Measurements from ENCODE around the gene ALCAM.

The ALCAM gene

DNA sequence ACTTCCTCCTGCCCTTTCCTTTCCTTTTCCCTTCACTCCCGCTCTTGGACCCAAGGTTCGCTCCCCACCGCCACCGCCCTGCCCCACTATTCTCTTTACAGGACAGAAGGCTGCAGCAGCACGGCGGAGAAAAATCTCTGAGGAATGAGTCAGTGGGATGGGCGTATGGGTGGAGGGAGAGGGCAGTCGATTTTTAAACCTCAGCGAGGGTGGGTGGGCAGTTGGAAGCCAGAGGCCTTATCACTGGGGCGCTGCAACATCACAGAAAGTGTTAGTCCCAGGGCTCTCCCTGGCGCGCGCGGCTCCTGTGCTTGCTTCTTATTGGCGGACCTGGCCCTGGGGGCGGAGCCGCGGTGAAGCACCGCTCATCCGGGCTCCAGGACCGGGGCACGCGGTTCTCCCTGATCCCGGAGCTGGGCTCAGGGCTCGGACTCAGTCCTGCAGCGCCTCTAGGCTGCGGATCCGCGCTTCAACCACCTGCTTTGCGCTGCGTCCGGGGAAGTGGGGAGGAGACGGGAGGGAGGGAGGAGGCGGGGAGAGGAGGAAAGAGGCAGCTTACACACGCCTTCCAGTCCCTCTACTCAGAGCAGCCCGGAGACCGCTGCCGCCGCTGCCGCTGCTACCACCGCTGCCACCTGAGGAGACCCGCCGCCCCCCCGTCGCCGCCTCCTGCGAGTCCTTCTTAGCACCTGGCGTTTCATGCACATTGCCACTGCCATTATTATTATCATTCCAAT, at the start of gene ALCAM:
Gene ALCAM, plus strand, starts transcription at position 584 of the 737 bp plus-strand sequence.
- DNase-seq (ENCODE audit: low read depth) = peak; percentile 100

DNA sequence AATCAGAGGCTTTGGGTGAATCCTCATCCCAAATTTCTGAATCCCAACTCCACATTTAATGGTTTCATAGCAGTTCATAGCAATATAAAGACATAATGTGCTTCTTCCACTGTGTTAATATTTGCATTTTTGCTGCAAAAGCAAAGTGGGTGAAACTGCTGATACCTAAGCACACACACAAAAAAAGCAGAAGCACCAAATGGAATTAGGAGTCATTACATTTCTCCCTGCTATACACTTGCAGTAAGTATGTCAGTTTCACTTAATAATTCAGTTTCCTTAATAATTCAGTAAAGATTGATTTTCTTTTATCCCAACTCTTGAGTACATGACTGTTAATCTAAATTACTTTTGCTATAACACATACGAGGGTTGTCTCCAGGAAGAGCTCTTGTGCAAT, 48.9 kb upstream of the ALCAM start:
- no peak for DNase-seq (ENCODE audit: low read depth)

DNA sequence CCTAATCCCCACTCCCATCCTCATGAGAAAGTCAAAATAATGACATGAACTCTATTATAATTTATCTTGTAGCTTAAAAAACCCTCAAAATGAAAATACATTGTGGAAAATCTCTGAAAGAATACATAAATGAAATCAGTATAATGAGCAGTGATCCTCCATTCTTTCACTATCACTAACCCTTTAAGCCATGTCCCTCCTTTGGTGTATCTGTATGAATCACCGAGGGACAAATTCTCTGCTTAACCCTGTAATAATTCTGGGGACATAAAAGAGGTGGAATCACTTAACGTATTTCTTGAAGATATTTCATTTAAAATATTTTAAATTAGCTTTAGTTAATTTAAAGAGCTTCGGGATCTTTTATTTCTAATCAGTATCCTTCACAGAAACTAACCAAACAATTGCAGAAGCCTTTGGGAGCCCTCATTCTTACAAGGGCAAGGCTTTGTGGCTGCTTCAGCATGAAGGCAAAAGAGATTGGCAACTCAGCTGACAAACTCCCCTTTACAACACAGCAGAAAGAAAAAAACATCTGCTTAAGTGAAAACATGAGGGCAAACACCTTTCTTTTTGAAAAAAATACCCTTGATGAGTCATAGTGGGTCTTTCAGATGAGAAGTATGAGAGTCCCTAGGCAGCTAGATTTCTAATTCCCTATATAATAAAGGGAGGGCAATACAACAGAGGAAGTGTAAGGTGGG, 44.0 kb upstream of the ALCAM start:
- peak; percentile 40 for DNase-seq (ENCODE audit: low read depth)

DNA sequence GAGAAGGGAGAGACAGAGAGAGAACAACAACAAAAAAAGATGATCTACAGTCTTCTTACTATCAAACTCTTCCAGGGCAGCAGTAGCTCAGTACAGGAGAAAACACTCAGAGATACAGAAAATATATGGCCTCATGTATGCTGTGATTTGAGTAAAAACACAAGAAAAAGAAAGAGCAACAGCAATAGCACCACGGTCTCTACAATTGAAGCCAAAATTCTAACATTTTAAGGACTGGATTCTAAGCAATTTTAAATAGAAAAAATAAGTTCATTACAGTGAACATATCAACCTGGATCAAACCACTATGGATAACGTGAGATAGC, 43.5 kb upstream of the ALCAM start:
- no peak for DNase-seq (ENCODE audit: low read depth)

- DNase-seq (ENCODE audit: low read depth) = no peak
Observed at GRCh38 chr3:105324951-105325350, 41.8 kb upstream of the ALCAM start.

DNA sequence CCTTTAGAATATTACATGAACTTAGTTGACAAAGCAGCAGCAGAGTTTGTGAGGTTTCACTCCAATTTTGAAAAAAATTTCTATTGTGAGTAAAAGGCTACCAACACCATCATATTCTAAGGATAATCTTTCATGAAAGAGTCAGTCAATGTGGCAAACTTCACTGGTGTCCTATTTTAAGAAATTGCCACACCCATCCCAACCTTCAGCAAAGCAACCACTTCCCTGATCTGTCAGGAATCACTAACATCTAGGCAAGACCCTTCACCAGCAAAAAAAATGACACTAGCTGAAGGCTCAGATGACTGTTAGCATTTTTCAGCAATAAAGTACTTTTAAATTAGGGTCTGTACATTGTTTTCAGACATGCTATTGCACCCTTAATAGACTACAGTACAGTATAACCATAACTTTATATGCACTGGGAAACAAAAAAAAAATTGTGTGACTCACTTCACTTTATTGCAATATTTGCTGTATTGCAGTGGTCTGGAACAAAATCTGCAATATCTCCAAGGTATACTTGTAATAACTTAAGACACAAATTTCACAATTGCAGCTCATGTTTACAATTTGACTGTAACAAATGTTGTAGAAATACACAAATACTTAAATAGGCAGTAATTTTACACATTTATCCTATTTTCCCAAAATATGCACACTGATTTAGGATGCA, 38.9 kb upstream of the ALCAM start:
- DNase-seq (ENCODE audit: low read depth) = peak; percentile 36

GRCh38 chr3:105328338-105328730, 38.4 kb upstream of the ALCAM start:
- no peak for DNase-seq (ENCODE audit: low read depth)

DNA sequence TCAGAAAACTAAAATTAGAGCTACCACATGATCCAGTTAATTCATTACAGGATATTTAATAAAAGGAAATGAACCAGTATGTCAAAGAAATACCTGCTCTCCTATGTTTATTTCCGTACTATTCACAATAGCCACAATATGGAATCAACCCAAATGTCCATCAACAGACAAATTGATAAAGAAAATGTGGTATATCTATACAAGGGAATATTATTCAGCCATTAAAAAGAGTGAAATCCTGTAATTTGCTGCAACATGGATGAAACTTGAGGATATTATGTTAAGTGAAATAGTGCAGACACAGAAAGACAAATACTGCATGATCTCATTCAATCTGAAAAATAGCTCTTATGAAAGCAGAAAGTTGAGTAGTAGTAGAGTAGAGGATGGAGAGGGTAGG, 33.7 kb upstream of the ALCAM start:
- no peak for DNase-seq (ENCODE audit: low read depth)

- peak; percentile 70 for DNase-seq (ENCODE audit: low read depth)
Observed at GRCh38 chr3:105334138-105334882, 32.4 kb upstream of the ALCAM start.

GRCh38 chr3:105339946-105340345, 26.8 kb upstream of the ALCAM start:
- DNase-seq (ENCODE audit: low read depth) = no peak

- no peak for DNase-seq (ENCODE audit: low read depth)
Observed at GRCh38 chr3:105343991-105344390, 22.7 kb upstream of the ALCAM start.

DNA sequence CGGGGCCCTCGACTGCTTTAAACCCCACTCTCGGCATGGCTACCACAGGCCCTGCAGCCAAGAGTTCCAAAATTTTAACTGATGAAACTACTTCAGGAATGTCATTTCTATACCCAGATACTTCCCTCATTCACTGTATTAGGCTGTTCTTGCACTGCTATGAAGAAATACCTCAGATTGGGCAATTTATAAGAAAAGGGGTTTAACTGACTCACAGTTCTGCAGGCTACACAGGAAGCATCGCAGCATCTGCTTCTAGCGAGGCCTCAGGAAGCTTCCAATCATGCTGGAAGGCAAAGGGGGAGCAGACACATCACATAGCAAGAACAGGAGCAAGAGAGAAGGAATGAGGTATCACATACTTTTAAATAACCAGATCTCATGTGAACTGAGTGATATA, 21.6 kb upstream of the ALCAM start:
- DNase-seq (ENCODE audit: low read depth) = no peak

GRCh38 chr3:105347625-105348302, 18.9 kb upstream of the ALCAM start:
- no peak for DNase-seq (ENCODE audit: low read depth)

DNA sequence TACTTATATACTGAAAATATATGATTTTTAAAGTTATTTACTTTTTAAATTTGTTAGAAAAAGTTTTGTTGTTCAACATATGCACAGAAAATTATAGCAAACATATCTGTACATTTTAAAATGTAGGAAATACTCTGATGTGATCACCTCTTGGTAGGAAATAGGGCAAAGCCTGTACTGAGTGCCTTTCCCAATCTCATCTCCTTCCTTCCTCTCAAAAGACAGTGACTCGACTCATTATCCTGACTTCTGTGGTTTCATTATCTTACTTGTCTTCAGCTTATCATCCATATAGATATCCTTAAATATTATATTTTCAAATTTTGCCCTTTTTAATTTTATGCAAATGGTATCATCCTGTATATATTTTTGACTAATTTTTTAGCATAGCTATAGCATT, 18.4 kb upstream of the ALCAM start:
- no peak for DNase-seq (ENCODE audit: low read depth)

- no peak for DNase-seq (ENCODE audit: low read depth)
Observed at GRCh38 chr3:105349684-105350387, 16.9 kb upstream of the ALCAM start.

- DNase-seq (ENCODE audit: low read depth) = peak; percentile 86
Observed at GRCh38 chr3:105351821-105352220, 14.9 kb upstream of the ALCAM start.

GRCh38 chr3:105352976-105353375, 13.7 kb upstream of the ALCAM start:
- DNase-seq (ENCODE audit: low read depth) = peak; percentile 88

DNA sequence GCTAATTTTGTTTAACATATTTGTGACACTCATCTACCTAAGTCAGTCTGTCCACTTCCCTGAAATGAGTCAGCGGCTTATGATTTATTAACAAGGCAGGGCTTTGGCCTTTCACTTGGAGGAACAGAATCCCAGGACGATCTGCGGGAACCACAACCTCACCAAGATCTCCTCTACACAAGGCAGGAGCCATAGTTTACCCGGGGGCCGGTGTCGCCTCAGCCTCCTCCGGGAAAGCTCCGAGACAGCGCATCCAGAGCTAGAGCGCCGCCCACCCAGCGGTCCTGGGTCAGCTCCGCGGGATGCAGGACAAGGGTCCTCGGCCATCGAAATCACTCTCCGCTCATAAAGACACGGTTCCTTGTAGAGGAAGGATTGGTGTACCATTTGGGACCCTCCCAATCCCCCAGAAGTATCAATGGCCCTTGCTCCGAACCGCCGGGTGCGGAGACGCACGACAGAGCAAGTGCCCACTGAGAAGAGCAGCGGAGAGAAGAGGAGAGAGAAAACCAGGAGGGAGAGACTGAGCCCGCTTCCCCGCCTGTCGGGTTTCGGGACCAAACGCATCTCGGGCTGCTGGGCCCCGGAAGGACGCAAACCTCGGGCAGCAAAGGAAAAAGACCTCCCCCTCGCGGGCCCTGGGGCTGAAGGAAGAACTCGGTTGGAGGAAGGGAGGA, 13.1 kb upstream of the ALCAM start:
- peak; percentile 80 for DNase-seq (ENCODE audit: low read depth)

DNA sequence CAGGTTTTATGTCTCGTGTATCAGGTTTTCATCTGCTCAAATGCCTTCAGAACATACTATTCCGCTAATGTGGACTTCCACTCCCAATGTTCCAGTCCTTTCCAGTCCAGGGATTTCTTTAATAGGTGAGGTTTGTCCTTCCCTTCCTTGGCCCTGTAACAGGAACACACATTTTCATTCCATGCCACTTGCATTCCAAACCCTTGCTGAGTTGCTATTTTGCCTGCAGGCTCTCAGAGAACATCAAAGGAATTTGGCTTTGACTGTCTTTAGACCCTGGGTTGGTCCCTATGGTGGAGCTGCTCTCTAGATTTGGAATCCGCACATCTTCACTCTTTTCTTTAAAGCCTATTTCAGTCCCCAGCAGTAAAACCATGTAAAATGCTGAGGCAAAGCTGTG, 12.3 kb upstream of the ALCAM start:
- no peak for DNase-seq (ENCODE audit: low read depth)

GRCh38 chr3:105355408-105356061, 11.2 kb upstream of the ALCAM start:
- DNase-seq (ENCODE audit: low read depth) = peak; percentile 86
